Heart left ventricle (tissue), 16 donors: ENCODE data around the gene SH3TC1. TPM values are rescaled to one million over a fixed set of nuclear protein-coding genes. Genes with fewer than 3 reads are reported as not detected.

Source experiments
- ATAC-seq, 4 donors: fragments of 200-7000 bp; cut with Tn5 transposase; one replicate each; pipeline ENCODE4 v1.9.1; 2020 to 2022; ENCODE audit warnings: moderate library complexity in 4 of 4, mild to moderate bottlenecking in 3 of 4, moderate number of reproducible peaks in 1 of 4
- DNase-seq, 5 donors: peaks; one replicate each; pipeline ENCODE4 v3.0.0-alpha.2; 2020
- H3K27ac ChIP-seq, 12 donors: fragments of 200-600 bp; sonication (generic) in 4 of 12; one replicate each; pipeline versions ENCODE4 v1.5.0 to v1.8.0; 2016 to 2022; ENCODE audit warnings: mild to moderate bottlenecking in 2 of 12
- H3K27me3 ChIP-seq, 9 donors: fragments of 200-600 bp; sonication (generic) in 2 of 9; one replicate each; pipeline versions ENCODE4 v1.5.1 to v1.8.0; 2016 to 2022; ENCODE audit warnings: mild to moderate bottlenecking in 3 of 9
- H3K36me3 ChIP-seq, 9 donors: fragments of 200-600 bp; sonication (generic) in 2 of 9; one replicate each; pipeline versions ENCODE4 v1.5.0 to v1.8.0; 2018 to 2022; ENCODE audit warnings: mild to moderate bottlenecking in 2 of 9
- H3K4me1 ChIP-seq, 12 donors: fragments of 200-600 bp; sonication (generic) in 4 of 12; one replicate each; pipeline versions ENCODE4 v1.5.0 to v1.8.0; 2016 to 2022; ENCODE audit warnings: mild to moderate bottlenecking in 3 of 12
- H3K4me3 ChIP-seq, 12 donors: fragments of 200-600 bp; sonication (generic) in 4 of 12; one replicate each; pipeline versions ENCODE4 v1.5.0 to v1.8.0; 2017 to 2022; ENCODE audit warnings: mild to moderate bottlenecking in 9 of 12, moderate library complexity in 4 of 12
- H3K9me3 ChIP-seq, 12 donors: fragments of 200-600 bp; sonication (generic) in 4 of 12; one replicate each; pipeline versions ENCODE4 v1.5.0 to v1.8.0; 2016 to 2022; ENCODE audit warnings: mild to moderate bottlenecking in 1 of 12
- CTCF ChIP-seq, 12 donors: fragments of 200-600 bp; sonication (generic) in 4 of 12; IDR thresholded peaks; one replicate each; pipeline versions ENCODE4 v1.5.0 to v1.8.0; 2018 to 2022; ENCODE audit warnings: antibody characterized with exemption in 12 of 12, mild to moderate bottlenecking in 5 of 12
- POLR2A ChIP-seq, 2 donors: fragments of 450-650 bp; IDR thresholded peaks; one replicate each; pipeline ENCODE4 v1.6.1; 2017; ENCODE audit warnings: antibody characterized with exemption in 2 of 2, mild to moderate bottlenecking in 2 of 2, moderate library complexity in 2 of 2
- WGBS, 4 donors: extraction: QIAGEN DNeasy Blood & Tissue Kit in 2 of 4; methylation state at CpG; one replicate each; pipeline versions ENCODE4 v1.1.5 to v1.1.7; 2013 to 2018; 5-methylcytosine and 5-hydroxymethylcytosine counted together
- intact Hi-C, 10 donors: fragments of 100-400 bp; cut with DNase I; formaldehyde crosslinking; loops; one replicate each; pipeline versions ENCODE4 v1.11.1 to v1.14.2; 2022
- polyA plus RNA-seq, 2 donors: library from polyadenylated mRNA; stranded (reverse); fragments of 200-250 nt; gene quantifications; one replicate each; pipeline ENCODE4 v1.2.3, GENCODE V29; 2013
- total RNA-seq, 9 donors: library from RNA; depleted of rRNA in 2 of 9; stranded (reverse); fragments of >200 nt in 2 of 9; fragmentation: NEBNext Ultra II Directional in 3 of 9; extraction: Animal tissue kit (Norgen Biotek cat#: 25700) in 3 of 9; gene quantifications; one replicate each; pipeline versions ENCODE4 v1.1.0 to v1.2.4, GENCODE V29; 2016 to 2023
- donor health status: ischemic (EF 13 %, LVEDD 7.1; RV severe dilation, severe dysfunction).
- donor health status: healthy with polysubstance abuse.
- donor health status: DM: no; HTN: yes; CAD: no.
- donor health status: DM: no; HTN: no; CAD: no.
- donor health status: ischemic (EF 25% LVEDD 6.9; RV normal size, moderate dysfunction).
- donor health status: ischemic (EF 25% LVEDD 5.7; RV mildly dilated, moderate dysfunction).
- donor health status: healthy.
- donor health status: DM: yes; HTN: yes; CAD: no.
- donor health status: ischemic (EF 35%, LVEDD 5.7; RV mildly dilated, moderate dysfunction).
- donor health status: nonischemic (EF 11% LVEDD 7.7; RV severe dilation, severe dysfunction).
- donor health status: DM: yes; HTN: yes; CAD: no.
- donor health status: PGD.
- donor health status: ischemic (EF 29% LVEDD 5.4; RV normal size, mild dysfunction).
- donor health status: nonischemic (EF 23%, LVEDD 6.1; RV moderate dilation, normal function).

The SH3TC1 gene
- total and polyA plus RNA-seq, 11 donors, result 5.8 to 45.9 (median 10.9) TPM

- H3K9me3 ChIP-seq, result no peaks in the 10 kb centered on the region
- WGBS, 4 donors, result 80 to 90% (median 85%) methylated on average over 8 to 20 of the region's 20 CpGs
- peaks cover 3 to 39% (median 24%) of the 10 kb centered on the region in 12 donors for H3K4me1 ChIP-seq
- H3K36me3 ChIP-seq, result no peaks in the 10 kb centered on the region
- H3K4me3 ChIP-seq, result no peak overlapping the region
- no peaks in the 10 kb centered on the region for H3K27me3 ChIP-seq
- no peak overlapping the region for H3K27ac ChIP-seq
- TF ChIP-seq POLR2A (IDR thresholded peaks at IDR 0.05) (no peak), CTCF (IDR thresholded peaks at IDR 0.05) (no peak)
- DNase-seq, result peak in 1 of 5 donors; percentile 44
- no peak for ATAC-seq
- intact Hi-C loops, result loop anchor here in 1 of 10 donors (5.0 kb wide), 1 partner anchor 137 kb away; no protein-coding TSS in a partner anchor
Observed at GRCh38 chr4:8265171-8265929, 66.3 kb downstream of the SH3TC1 start.

GRCh38 chr4:8266088-8266487 lies 67.0 kb downstream of the SH3TC1 start:
- no peaks in the 10 kb centered on the region for H3K9me3 ChIP-seq
- ATAC-seq (no peak), DNase-seq (no peak)
- TF ChIP-seq POLR2A (IDR thresholded peaks at IDR 0.05), result no peak
- no peak for TF ChIP-seq CTCF (IDR thresholded peaks at IDR 0.05)
- whole genome bisulfite sequencing, 4 donors, result 96 to 98% (median 96%) methylated on average over 6 of the region's 6 CpGs
- intact Hi-C loops, result loop anchor here in 5 of 10 donors (2.0 to 5.0 kb wide), 4 partner anchors 19 to 139 kb away; no protein-coding TSS in a partner anchor
- no peaks in the 10 kb centered on the region for H3K36me3 ChIP-seq
- peak overlapping the region in 1 of 12 donors; percentile 54 for H3K27ac ChIP-seq
- H3K4me1 ChIP-seq, result peaks cover 3 to 45% (median 27%) of the 10 kb centered on the region in 12 donors
- no peaks in the 10 kb centered on the region for H3K27me3 ChIP-seq
- H3K4me3 ChIP-seq, result no peak overlapping the region

- H3K36me3 ChIP-seq, result no peaks in the 10 kb centered on the region
- no peaks in the 10 kb centered on the region for H3K9me3 ChIP-seq
- intact Hi-C loops, result loop anchor here in 5 of 10 donors (2.0 to 5.0 kb wide), 4 partner anchors 20 to 138 kb away; no protein-coding TSS in a partner anchor
- peaks cover 3 to 47% (median 28%) of the 10 kb centered on the region in 12 donors for H3K4me1 ChIP-seq
- TF ChIP-seq POLR2A (IDR thresholded peaks at IDR 0.05) (no peak), CTCF (IDR thresholded peaks at IDR 0.05) (no peak)
- ATAC-seq (no peak), DNase-seq (peak in 1 of 5 donors; percentile 60)
- H3K27me3 ChIP-seq, result no peaks in the 10 kb centered on the region
- H3K4me3 ChIP-seq, result no peak overlapping the region
- 72 to 78% (median 74%) methylated on average over 5 to 8 of the region's 8 CpGs for WGBS, 4 donors
- peak overlapping the region in 6 of 12 donors; percentile 2 to 57 (median 42) for H3K27ac ChIP-seq
Observed at GRCh38 chr4:8266508-8266907, 67.4 kb downstream of the SH3TC1 start.

- Histone ChIP-seq H3K4me1 (peaks cover 3 to 52% (median 34%) of the 10 kb centered on the region in 12 donors), H3K27me3 (no peaks in the 10 kb centered on the region), H3K27ac (peak overlapping the region in 8 of 12 donors; percentile 11 to 57 (median 38)), H3K36me3 (no peaks in the 10 kb centered on the region), H3K4me3 (no peak overlapping the region), H3K9me3 (no peaks in the 10 kb centered on the region)
- intact Hi-C loops, result loop anchor here in 6 of 10 donors (1.0 to 5.0 kb wide), 5 partner anchors 20 to 138 kb away; no protein-coding TSS in a partner anchor
- ATAC-seq, result peak; percentile 60 to 78 (median 64)
- DNase-seq, result peak; percentile 78 to 90 (median 85)
- peak; percentile 58 to 88 (median 78) for TF ChIP-seq CTCF (IDR thresholded peaks at IDR 0.05)
- no peak for TF ChIP-seq POLR2A (IDR thresholded peaks at IDR 0.05)
- 12 to 21% (median 16%) methylated on average over 13 of the region's 13 CpGs for WGBS, 4 donors
Observed at GRCh38 chr4:8267077-8267476, 68.0 kb downstream of the SH3TC1 start.
